CD4-positive, alpha-beta T cell treated with Interleukin-6 for 4 hours (primary cell): Measurements from ENCODE around the gene RRBP1.
A peak's percentile ranks its signal among the peaks of the same experiment; 100 is the strongest.

Source experiments
- DNase-seq: peaks from one replicate; pipeline ENCODE4 v3.0.0-alpha.2; 2020; ENCODE audit warnings: mixed read lengths

RRBP1 gene

GRCh38 chr20:17620371-17621228 is 61.4 kb downstream of the RRBP1 start:
- DNase-seq, result no peak

- no peak for DNase-seq
Observed at GRCh38 chr20:17619351-17620093, 62.5 kb downstream of the RRBP1 start.

DNA sequence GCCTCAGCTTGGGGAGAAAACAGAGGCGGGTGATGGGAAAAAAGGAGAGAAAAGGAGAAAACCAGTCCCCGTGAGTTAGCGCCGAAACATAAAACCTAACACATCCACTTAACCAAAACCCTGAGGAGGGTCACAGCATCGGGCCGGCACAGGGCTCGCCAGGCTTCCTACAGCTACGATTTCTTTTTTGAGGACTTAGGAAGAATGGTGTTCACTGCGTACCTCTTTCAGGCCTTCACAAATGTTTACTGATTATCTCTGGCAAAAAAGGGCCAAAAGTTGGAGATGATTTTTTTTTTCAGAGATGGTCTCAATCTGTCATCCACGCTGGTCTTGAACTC is 63.4 kb downstream of the RRBP1 start:
- DNase-seq, result no peak

GRCh38 chr20:17617868-17618672 is 64.0 kb downstream of the RRBP1 start:
- DNase-seq, result no peak

DNA sequence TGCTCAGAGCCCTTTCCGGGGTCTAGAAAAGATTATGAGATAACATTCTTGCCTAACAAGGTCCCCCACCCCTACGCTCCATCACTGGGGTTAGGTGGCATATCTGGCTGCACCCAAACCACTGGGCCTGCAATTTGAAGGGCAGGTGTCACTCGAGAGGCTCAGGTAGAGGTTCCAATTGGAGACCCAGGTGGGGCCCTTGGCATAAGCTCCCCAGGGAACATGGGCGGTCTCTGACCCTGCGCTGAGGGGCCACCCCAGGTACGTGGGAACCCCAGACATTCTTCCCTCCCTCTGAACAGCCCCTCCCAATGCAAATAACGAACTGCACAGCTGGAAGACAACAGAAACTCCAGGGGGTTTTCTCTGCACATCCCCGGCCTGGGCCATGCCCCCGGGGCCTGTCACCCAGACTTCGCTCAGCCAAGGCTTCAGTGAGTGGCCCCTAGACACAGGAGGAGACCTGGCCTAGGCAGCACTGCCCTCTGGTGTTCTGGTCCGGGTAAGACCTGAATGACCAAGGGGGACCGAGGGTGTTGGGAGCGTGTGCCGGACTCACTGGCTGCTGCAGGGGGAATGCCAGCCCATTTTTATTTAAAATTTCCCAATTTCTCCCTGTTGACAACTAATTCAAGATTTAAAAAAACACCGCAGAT is 64.7 kb downstream of the RRBP1 start:
- peak; percentile 61 for DNase-seq

DNA sequence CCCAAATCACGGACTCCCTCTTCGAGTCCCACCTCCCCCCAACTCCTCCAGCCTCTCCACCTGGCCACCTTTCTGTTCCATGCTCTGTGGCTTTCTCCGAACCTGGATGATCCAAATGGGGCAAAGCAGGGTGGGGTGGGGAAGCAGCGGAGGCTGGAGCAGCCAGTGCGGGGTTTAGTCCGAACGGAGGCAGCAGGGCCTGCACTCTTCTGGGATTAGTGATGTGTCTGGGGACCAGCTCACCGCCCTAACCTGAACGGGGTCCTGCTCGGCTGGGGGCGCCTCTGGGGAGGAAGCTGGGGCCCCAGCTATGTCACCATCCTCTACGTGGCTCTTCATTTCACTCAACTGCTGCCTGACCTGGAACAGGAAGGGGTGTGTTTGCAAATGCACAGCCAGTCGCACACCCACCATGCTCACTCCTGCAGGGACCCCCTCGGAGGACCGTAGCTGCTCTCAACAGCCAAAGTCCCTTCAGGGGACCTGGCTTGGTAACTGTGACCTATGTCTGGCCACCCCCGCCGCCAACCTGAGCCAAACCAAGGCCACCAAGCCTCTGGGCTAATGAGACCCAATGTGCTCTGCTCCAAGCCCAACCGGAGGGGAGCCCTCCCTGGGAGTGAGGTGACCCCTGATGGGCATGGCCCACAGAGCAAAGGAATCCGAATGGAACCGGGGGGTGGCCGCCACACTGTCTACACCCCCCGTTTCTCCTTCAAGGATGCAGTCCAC is 65.4 kb downstream of the RRBP1 start:
- DNase-seq, result no peak

DNA sequence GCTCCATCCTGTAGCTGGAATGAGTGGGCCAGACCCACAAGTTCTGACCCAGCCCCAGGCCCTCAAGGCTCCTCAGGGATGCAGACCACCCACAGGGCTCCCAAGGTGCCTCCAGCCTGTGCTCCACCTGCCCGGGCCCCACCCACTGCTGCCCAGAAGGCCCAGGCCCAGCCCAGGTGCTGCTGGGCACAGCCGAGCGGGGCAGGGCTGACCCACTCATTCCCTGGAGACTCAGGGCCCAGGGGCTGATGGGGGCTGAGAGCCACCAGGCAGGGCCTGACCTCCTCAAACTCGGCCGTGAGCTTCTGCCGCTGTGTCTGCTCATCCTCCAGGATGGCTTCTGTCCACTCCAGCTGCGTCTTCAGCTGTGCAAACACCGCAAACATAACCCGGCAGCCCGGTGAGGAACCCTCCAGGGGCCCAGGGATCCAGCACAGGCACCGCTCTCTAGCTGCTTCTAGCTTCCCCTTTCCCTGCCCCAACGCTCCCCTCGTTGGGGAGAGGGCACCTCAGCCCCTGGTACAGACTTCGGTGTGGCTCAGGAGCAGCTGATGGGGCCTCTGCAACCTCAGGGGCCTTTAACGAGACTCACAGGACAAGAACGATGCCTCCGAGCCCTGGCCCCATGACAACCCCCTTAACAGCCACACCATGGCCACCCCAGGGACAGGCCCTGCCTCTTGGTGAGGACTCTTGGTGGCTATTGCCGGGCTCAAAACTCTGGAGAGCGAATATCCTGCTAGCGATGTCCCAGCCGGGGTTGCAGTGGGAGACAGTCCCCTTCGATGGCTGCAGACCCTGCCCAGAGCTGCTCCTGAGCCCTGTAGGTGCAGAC is 66.2 kb downstream of the RRBP1 start:
- no peak for DNase-seq

GRCh38 chr20:17614812-17615644 is 67.0 kb downstream of the RRBP1 start:
- DNase-seq, result no peak

- no peak for DNase-seq
Observed at GRCh38 chr20:17614176-17614811, 67.7 kb downstream of the RRBP1 start.

DNA sequence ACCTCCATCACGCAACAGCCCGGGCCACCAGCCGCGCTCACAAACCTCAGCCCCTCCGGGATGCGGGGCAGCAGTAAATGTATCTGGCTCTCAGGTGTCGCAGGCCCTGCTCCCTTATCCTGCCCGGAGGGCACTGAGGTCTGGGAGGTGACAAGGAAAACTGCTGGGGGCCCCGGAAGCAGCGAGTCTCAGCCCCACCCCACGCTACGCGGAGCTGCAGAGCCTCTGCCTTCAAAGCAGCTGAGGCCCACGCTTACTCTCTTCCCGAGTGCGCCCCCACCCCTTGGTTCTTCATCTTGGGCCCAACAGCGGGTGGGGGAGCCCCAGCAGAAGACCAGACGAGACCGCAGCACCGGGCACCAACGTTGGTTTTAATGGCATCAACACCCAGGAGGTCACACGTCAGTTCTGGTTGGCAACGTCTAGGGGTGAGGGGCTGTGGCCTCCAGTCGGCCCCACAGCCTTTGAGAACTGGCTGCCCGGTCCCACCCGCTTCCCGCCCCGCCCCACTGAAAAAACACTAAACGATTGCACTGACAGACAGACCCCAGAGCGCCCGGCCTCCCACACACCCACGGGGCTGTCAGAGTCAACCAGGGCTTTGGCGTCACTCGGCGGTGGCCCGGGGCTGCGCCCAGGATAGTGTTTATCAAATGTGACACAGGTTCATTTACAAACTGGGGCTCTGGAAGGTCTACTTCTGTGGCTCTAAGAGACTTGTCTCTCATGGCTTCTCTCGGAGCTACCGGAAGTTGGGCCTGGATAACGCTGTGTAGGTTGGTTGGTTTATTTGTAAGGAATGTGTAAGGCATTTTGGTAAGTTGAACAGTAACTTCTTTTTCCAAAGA is 68.5 kb downstream of the RRBP1 start:
- no peak for DNase-seq

GRCh38 chr20:17612992-17613327 is 69.1 kb downstream of the RRBP1 start:
- no peak for DNase-seq

DNA sequence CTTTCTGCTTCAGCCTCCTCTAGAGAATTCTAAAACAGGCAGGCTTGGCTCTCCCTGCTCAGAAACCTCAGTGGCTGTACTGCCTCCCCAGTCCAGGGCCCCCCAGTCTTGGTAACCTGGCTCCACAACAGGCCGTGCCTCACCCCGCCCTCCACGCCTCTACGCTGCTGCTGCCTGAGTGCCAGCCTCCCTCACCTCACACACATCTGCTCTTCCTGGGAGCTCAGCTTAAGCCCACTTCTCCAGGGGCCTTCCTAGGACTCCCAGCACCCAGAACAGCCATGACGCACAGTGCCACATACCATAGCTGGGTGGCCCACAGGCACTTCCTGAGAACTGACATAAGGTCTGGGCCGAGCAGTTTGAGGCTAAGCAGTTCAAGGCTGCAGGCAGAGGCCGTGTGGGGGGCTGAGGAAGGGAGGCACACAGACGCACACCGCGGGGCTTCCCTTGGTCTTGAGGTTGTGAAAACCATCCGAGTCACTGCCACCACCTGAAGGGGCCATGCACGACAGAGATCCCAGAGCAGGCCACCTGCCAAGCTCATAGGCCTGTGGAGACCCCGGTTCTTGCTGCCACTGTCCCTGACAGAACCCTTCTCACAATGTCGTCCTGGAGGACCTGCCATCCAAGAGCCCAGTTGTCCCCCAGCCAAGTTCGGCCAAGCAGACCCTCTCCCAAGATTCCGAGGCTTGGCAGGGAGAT is 69.6 kb downstream of the RRBP1 start:
- DNase-seq, result peak; percentile 45

- DNase-seq, result no peak
Observed at GRCh38 chr20:17611540-17612286, 70.3 kb downstream of the RRBP1 start.

GRCh38 chr20:17611290-17611539 is 70.8 kb downstream of the RRBP1 start:
- peak; percentile 31 for DNase-seq

DNA sequence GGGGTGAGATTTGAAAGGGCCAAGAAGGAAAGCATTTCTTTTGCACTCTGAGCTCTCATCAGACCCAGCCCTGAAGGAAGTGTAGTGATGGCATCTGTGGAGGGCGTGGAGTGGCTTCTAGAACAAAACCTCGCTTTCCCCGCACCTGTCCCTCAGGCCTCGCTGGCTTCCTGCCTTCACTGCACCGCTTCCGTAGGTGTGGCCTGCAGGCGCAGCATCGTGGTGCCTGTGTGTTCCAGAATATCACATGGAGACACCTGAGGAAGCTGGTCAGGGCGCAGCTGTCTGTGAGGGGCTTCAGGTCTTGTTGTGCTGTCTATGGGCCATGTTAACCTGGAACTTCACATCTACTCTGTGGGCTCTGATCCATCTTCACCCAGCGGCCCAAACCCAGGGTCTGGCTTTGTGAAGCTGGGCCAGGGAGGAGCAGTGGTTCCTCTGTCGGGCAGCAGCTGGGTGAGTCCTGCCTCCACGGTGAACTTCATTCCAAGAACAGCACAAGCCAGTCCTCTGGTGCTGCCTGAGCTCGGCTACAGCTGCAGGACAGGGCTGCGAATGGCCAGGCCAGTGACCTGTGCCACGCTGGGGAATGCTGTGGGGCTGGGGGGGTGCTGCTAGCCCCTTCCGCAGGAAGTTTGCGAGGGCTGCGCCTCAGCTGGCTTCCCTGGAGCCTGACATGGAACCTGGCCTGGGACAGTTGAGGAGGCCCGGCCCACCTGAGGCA is 71.3 kb downstream of the RRBP1 start:
- peak; percentile 81 for DNase-seq

DNA sequence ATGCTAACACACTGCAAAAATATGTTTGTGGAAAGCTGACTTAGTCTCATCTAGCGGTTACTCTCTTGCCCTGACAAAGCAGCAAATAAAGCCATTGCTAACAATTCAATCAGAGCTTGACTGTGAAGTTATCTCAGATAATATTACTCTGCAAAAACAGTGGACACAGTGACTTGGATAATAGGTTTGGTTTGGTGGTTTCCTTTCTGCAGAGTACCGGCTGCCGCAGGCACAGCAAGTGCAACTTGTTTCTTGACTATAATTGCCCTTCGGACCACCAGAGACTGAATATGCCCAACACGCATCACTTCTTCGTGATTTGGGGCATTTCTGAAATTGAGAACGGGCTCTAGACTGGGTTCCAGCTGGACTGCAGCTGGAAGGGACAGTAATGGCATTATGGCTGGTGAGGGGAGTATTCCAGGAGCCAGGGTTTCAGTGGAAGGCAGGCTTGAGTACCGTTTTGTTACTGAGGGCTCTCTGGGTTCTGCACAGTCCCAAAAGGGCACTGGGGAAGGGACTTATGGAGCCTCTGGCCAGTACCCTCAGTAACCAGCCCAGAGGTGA is 72.1 kb downstream of the RRBP1 start:
- DNase-seq, result no peak
